ENCODE results near the gene TBC1D9. TPM values are rescaled to one million over a fixed set of nuclear protein-coding genes. Genes with fewer than 3 reads are reported as not detected.

Gene TBC1D9
- total RNA-seq, 1 experiment from 2014 or later: 9.5 TPM

GRCh38 chr4:140644470-140645185, 111.6 kb downstream of the TBC1D9 start (continued):
- TF ChIP-seq, protein P1, sequence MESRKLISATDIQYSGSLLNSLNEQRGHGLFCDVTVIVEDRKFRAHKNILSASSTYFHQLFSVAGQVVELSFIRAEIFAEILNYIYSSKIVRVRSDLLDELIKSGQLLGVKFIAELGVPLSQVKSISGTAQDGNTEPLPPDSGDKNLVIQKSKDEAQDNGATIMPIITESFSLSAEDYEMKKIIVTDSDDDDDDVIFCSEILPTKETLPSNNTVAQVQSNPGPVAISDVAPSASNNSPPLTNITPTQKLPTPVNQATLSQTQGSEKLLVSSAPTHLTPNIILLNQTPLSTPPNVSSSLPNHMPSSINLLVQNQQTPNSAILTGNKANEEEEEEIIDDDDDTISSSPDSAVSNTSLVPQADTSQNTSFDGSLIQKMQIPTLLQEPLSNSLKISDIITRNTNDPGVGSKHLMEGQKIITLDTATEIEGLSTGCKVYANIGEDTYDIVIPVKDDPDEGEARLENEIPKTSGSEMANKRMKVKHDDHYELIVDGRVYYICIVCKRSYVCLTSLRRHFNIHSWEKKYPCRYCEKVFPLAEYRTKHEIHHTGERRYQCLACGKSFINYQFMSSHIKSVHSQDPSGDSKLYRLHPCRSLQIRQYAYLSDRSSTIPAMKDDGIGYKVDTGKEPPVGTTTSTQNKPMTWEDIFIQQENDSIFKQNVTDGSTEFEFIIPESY (IDR thresholded peaks at IDR 0.05; ENCODE audit: extremely low read depth, insufficient replicate concordance, low read length): no peak
- TF ChIP-seq SRF (IDR thresholded peaks at IDR 0.05; ENCODE audit: low read depth) (no peak), ATF3 (IDR thresholded peaks at IDR 0.05) (no peak), EZH2phosphoT487 (IDR thresholded peaks at IDR 0.05; ENCODE audit: borderline replicate concordance) (no peak)

DNA sequence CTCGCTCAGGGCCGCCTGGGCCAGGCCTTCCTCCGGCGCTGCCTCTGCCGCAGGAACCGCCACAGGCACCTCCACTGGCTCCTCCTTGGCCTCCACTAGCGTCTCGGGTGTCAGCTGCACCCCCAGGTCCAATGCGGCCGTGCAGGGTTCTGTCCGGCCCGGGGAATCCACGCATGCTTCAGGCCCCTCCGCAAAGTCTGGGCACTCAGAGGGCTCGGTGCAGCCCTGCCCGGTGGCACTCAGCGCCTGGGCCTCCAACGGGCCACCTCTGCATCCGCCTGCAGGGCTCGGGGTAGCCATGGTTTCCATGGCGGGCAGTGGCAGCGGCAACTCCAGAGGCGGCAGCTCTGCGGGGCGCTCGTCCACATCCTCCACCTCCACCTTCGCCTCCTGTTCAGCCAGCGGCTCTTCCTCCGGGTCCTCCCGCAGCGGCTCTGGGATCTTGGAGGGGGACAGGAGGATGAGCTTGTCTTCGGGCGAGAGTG, 112.6 kb downstream of the TBC1D9 start:
- BruUV-seq (replicated peaks): no TSS peak
- Histone ChIP-seq H3K9me3 (ENCODE audit: control insufficient read depth in 1 of 2, insufficient read depth in 1 of 2, low read depth in 1 of 2, low read length in 2 of 2) (no peaks in the 10 kb centered on the region), H3K27ac (ENCODE audit: low read depth, low read length) (no peak overlapping the region), H3K36me3 (ENCODE audit: control insufficient read depth in 1 of 2, insufficient read depth in 2 of 2, low read length in 2 of 2) (no peaks in the 10 kb centered on the region), H4K20me1 (ENCODE audit: insufficient read depth) (no peaks in the 10 kb centered on the region), H3K27me3 (ENCODE audit: insufficient read depth, low read length) (no peaks in the 10 kb centered on the region), H3K4me1 (ENCODE audit: control insufficient read depth in 1 of 2, insufficient read depth in 2 of 2, low read length in 2 of 2) (no peaks in the 10 kb centered on the region), H3K4me3 (replicated peaks in 1 of 2; ENCODE audit: low read depth in 1 of 2, low read length in 2 of 2) (no peak overlapping the region), H3K4me2 (ENCODE audit: low read length) (no peak overlapping the region), H3K9ac (ENCODE audit: low read length) (no peak overlapping the region), H3K9me2 (ENCODE audit: insufficient read depth) (no peaks in the 10 kb centered on the region), H2AFZ (ENCODE audit: low read depth, low read length, poor library complexity, severe bottlenecking) (no peak overlapping the region), H3K79me2 (ENCODE audit: insufficient read depth, low read length) (no peaks in the 10 kb centered on the region)
- RAD21 ChIA-PET (ENCODE audit: low non-redundant PET in 1 of 2, low total read pairs in 2 of 2, uncharacterized antibody in 2 of 2, unreplicated experiment in 2 of 2): no interaction called here
- intact Hi-C loops (cut with micrococcal nuclease): no loop called here
- CTCF ChIA-PET: no interaction called here
- DNase-seq (ENCODE audit: low read depth, low spot score) (no peak), ATAC-seq (no peak)
- POLR2A ChIA-PET: no interaction called here
- TF ChIP-seq CBX3 (IDR thresholded peaks at IDR 0.05; ENCODE audit: low read depth) (no peak), POLR2A (IDR thresholded peaks at IDR 0.05; ENCODE audit: borderline replicate concordance, extremely low read depth, insufficient read depth, insufficient read length) (no peak), EZH2phosphoT487 (IDR thresholded peaks at IDR 0.05; ENCODE audit: borderline replicate concordance) (no peak), CEBPB (IDR thresholded peaks at IDR 0.05; ENCODE audit: low read depth) (no peak), ZFX (IDR thresholded peaks at IDR 0.05) (no peak), REST (IDR thresholded peaks at IDR 0.05; ENCODE audit: low read depth) (no peak), FOSL1 (IDR thresholded peaks at IDR 0.05; ENCODE audit: low read depth) (no peak), ZNF274 (IDR thresholded peaks at IDR 0.05; ENCODE audit: low read depth, low read length) (no peak), SRF (IDR thresholded peaks at IDR 0.05; ENCODE audit: low read depth) (no peak), SP1 (IDR thresholded peaks at IDR 0.05; ENCODE audit: low read depth) (no peak), JUND (IDR thresholded peaks at IDR 0.05) (no peak), ELF1 (IDR thresholded peaks at IDR 0.05; ENCODE audit: borderline replicate concordance, low read depth) (no peak), ATF3 (IDR thresholded peaks at IDR 0.05) (no peak), EGR1 (IDR thresholded peaks at IDR 0.05; ENCODE audit: low read depth) (no peak)
- TF ChIP-seq, protein P2, sequence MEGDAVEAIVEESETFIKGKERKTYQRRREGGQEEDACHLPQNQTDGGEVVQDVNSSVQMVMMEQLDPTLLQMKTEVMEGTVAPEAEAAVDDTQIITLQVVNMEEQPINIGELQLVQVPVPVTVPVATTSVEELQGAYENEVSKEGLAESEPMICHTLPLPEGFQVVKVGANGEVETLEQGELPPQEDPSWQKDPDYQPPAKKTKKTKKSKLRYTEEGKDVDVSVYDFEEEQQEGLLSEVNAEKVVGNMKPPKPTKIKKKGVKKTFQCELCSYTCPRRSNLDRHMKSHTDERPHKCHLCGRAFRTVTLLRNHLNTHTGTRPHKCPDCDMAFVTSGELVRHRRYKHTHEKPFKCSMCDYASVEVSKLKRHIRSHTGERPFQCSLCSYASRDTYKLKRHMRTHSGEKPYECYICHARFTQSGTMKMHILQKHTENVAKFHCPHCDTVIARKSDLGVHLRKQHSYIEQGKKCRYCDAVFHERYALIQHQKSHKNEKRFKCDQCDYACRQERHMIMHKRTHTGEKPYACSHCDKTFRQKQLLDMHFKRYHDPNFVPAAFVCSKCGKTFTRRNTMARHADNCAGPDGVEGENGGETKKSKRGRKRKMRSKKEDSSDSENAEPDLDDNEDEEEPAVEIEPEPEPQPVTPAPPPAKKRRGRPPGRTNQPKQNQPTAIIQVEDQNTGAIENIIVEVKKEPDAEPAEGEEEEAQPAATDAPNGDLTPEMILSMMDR (IDR thresholded peaks at IDR 0.05 in 2 of 3, conservative IDR thresholded peaks at IDR 0.05 in 1 of 3; ENCODE audit: borderline replicate concordance in 1 of 3, insufficient read depth in 1 of 3, low read depth in 2 of 3, low read length in 2 of 3): no peak
